ENCODE data around the gene SLC23A2. TPM values are rescaled to one million over a fixed set of nuclear protein-coding genes. Genes with fewer than 3 reads are reported as not detected.

SLC23A2 gene
- total RNA-seq, 1 donor from 2014 or later, result 20.8 TPM

DNA sequence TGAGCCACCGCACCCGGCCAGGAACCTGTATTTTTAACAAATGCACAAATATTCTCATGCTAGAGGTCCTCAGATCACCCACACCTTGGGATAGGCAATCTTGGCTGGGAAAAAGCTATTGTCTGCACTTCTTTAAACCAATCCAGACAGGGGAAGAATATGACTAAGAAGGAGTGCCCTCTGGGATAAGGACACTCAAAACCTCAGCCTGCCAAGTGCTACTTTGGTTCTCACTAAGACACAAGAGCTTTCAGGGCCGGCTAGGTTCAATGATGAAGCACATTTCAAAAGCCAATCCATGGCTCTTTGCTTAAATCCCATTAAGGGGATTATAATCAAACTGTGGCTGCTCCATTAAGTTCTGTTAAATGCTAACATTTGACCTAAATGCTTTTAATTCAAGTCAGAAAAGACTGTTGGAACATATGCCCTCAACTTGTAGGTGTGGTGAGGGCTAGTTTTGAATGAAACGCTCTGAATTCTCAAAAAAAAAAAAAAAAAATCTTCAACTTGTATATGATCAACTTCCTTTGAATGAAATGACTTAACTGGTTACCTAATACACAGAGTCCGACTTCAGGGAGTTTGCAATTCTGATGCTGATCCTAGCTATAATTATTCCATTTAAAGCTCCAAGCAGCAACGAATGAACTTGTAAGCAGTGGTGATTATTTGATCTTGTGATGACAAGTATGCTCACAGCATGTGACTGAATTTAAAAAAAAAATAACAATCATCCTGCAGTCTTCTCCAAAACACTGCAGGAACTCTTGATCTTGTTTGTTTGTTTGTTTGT is 56.6 kb downstream of the SLC23A2 start:
- H3K27me3 ChIP-seq (ENCODE audit: insufficient read depth, low read length), result no peaks in the 10 kb centered on the region
- no peak overlapping the region for H3K4me3 ChIP-seq (ENCODE audit: insufficient read depth, low read depth, low read length)
- no peaks in the 10 kb centered on the region for H3K36me3 ChIP-seq (ENCODE audit: insufficient read depth, low read length)
- no peak overlapping the region for H3K4me2 ChIP-seq (ENCODE audit: low read length)
- no peak overlapping the region for H3K9ac ChIP-seq (ENCODE audit: low read length)
- no peaks in the 10 kb centered on the region for H3K9me3 ChIP-seq (ENCODE audit: insufficient read depth, low read depth, low read length)
- Mint-ChIP-seq H3K4me1 (ENCODE audit: low read depth, unreplicated experiment) (peaks cover 12% of the 10 kb centered on the region), H3K9me3 (ENCODE audit: unreplicated experiment) (no peaks in the 10 kb centered on the region), H3K27me3 (ENCODE audit: low read depth, unreplicated experiment) (no peaks in the 10 kb centered on the region), H3K4me3 (ENCODE audit: unreplicated experiment) (no peak overlapping the region), H3K27ac (ENCODE audit: unreplicated experiment) (no peak overlapping the region), H3K36me3 (ENCODE audit: low read depth, unreplicated experiment) (peaks cover 6% of the 10 kb centered on the region)
- H4K20me1 ChIP-seq (ENCODE audit: insufficient read depth, low read length), result peaks cover 3% of the 10 kb centered on the region
- no peaks in the 10 kb centered on the region for H3K79me2 ChIP-seq (ENCODE audit: insufficient read depth, low read length)
- H3K27ac ChIP-seq (ENCODE audit: low read depth, low read length), result no peak overlapping the region
- TF ChIP-seq, protein P1, sequence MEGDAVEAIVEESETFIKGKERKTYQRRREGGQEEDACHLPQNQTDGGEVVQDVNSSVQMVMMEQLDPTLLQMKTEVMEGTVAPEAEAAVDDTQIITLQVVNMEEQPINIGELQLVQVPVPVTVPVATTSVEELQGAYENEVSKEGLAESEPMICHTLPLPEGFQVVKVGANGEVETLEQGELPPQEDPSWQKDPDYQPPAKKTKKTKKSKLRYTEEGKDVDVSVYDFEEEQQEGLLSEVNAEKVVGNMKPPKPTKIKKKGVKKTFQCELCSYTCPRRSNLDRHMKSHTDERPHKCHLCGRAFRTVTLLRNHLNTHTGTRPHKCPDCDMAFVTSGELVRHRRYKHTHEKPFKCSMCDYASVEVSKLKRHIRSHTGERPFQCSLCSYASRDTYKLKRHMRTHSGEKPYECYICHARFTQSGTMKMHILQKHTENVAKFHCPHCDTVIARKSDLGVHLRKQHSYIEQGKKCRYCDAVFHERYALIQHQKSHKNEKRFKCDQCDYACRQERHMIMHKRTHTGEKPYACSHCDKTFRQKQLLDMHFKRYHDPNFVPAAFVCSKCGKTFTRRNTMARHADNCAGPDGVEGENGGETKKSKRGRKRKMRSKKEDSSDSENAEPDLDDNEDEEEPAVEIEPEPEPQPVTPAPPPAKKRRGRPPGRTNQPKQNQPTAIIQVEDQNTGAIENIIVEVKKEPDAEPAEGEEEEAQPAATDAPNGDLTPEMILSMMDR (IDR thresholded peaks at IDR 0.05; ENCODE audit: insufficient read depth, low read depth, low read length), result no peak
- TF ChIP-seq EZH2 (IDR thresholded peaks at IDR 0.05; ENCODE audit: insufficient read depth, low read length), result no peak
- H3K4me1 ChIP-seq (ENCODE audit: insufficient read depth, low read length), result no peaks in the 10 kb centered on the region
- DNase-seq (ENCODE audit: low read depth), result peak; percentile 36
- FAIRE-seq, result no peak
- H2AFZ ChIP-seq (ENCODE audit: low read depth, low read length), result no peak overlapping the region

DNA sequence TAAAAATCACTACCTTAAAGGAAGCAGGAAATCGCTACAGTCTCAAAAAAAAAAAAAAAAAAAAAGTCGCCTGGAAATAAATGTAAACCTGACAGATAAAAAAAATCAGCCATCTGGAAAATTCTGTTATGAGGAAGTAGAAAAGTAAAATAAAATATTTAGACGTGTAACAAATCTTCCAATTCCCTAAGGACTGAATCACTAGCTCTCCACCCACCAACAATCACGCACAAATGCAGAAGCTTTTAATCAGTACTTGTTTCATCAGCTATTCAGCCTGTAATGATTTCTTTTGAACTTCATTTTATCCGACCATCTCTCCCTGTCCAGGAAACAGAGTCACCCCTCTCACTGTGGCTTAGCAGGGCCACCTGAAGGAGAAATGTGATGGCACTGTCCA is 59.0 kb downstream of the SLC23A2 start:
- H2AFZ ChIP-seq (ENCODE audit: low read depth, low read length), result no peak overlapping the region
- no peak overlapping the region for H3K4me3 ChIP-seq (ENCODE audit: insufficient read depth, low read depth, low read length)
- no peak for TF ChIP-seq EZH2 (IDR thresholded peaks at IDR 0.05; ENCODE audit: insufficient read depth, low read length)
- TF ChIP-seq, protein P1 (IDR thresholded peaks at IDR 0.05; ENCODE audit: insufficient read depth, low read depth, low read length), result no peak
- H3K36me3 ChIP-seq (ENCODE audit: insufficient read depth, low read length), result no peaks in the 10 kb centered on the region
- FAIRE-seq (no peak), DNase-seq (ENCODE audit: low read depth) (peak; percentile 59)
- no peak overlapping the region for H3K27ac ChIP-seq (ENCODE audit: low read depth, low read length)
- H3K79me2 ChIP-seq (ENCODE audit: insufficient read depth, low read length), result no peaks in the 10 kb centered on the region
- H3K4me2 ChIP-seq (ENCODE audit: low read length), result no peak overlapping the region
- no peaks in the 10 kb centered on the region for H3K27me3 Mint-ChIP-seq (ENCODE audit: low read depth, unreplicated experiment)
- H3K4me3 Mint-ChIP-seq (ENCODE audit: unreplicated experiment), result no peak overlapping the region
- no peaks in the 10 kb centered on the region for H3K27me3 ChIP-seq (ENCODE audit: insufficient read depth, low read length)
- no peaks in the 10 kb centered on the region for H3K4me1 ChIP-seq (ENCODE audit: insufficient read depth, low read length)
- no peak overlapping the region for H3K9ac ChIP-seq (ENCODE audit: low read length)
- H3K36me3 Mint-ChIP-seq (ENCODE audit: low read depth, unreplicated experiment), result peaks cover 5% of the 10 kb centered on the region
- no peaks in the 10 kb centered on the region for H3K9me3 Mint-ChIP-seq (ENCODE audit: unreplicated experiment)
- H3K27ac Mint-ChIP-seq (ENCODE audit: unreplicated experiment), result no peak overlapping the region
- no peaks in the 10 kb centered on the region for H3K9me3 ChIP-seq (ENCODE audit: insufficient read depth, low read depth, low read length)
- peaks cover 9% of the 10 kb centered on the region for H3K4me1 Mint-ChIP-seq (ENCODE audit: low read depth, unreplicated experiment)
- H4K20me1 ChIP-seq (ENCODE audit: insufficient read depth, low read length), result peaks cover 8% of the 10 kb centered on the region

Measured in astrocyte (in vitro differentiated cells and primary cell).